HG02678 (cell line): ENCODE measurements around the gene ANXA3.
"Not testable (repeated sequence)": the region's sequence is repeated elsewhere in the genome, so short reads cannot be mapped to it uniquely, and the experiment has no call there.

Source experiments
- ATAC-seq: cut with Tn5 transposase; IDR thresholded peaks from one replicate; pipeline ENCODE4 v1.9.1; 2021; ENCODE audit warnings: mild to moderate bottlenecking, moderate library complexity; ENCODE audit not compliant: unreplicated experiment

ANXA3 gene

GRCh38 chr4:78542373-78542772 lies 9.2 kb upstream of the ANXA3 start:
- ATAC-seq: no peak

GRCh38 chr4:78543424-78544125 lies 8.0 kb upstream of the ANXA3 start:
- ATAC-seq: no peak

GRCh38 chr4:78544678-78545077 lies 6.9 kb upstream of the ANXA3 start:
- no peak for ATAC-seq

GRCh38 chr4:78545275-78546246 lies 6.0 kb upstream of the ANXA3 start:
- ATAC-seq: no peak

GRCh38 chr4:78547899-78548298 lies 3.7 kb upstream of the ANXA3 start:
- not testable (repeated sequence) for ATAC-seq

- ATAC-seq: not testable (repeated sequence)
These were observed 2.7 kb upstream of the ANXA3 start for GRCh38 chr4:78548889-78549288.

GRCh38 chr4:78552389-78553042 lies 946 bp downstream of the ANXA3 start:
- ATAC-seq: no peak

GRCh38 chr4:78553043-78553396 lies 1.4 kb downstream of the ANXA3 start:
- ATAC-seq: no peak

- no peak for ATAC-seq
These were observed 2.0 kb downstream of the ANXA3 start for GRCh38 chr4:78553529-78554060.

- ATAC-seq: no peak
These were observed 5.1 kb downstream of the ANXA3 start for GRCh38 chr4:78556665-78557064.

- ATAC-seq: no peak
These were observed 6.3 kb downstream of the ANXA3 start for GRCh38 chr4:78557841-78558240.

- ATAC-seq: no peak
These were observed 6.8 kb downstream of the ANXA3 start for GRCh38 chr4:78558410-78558809.

GRCh38 chr4:78560296-78560963 lies 8.9 kb downstream of the ANXA3 start:
- ATAC-seq: no peak

- no peak for ATAC-seq
These were observed 10.1 kb downstream of the ANXA3 start for GRCh38 chr4:78561677-78562076.

- ATAC-seq: no peak
These were observed 11.1 kb downstream of the ANXA3 start for GRCh38 chr4:78562687-78563086.

- ATAC-seq: no peak
These were observed 14.4 kb downstream of the ANXA3 start for GRCh38 chr4:78565971-78566372.

GRCh38 chr4:78566834-78567499 lies 15.4 kb downstream of the ANXA3 start:
- peak; percentile 85 for ATAC-seq

GRCh38 chr4:78567500-78568060 lies 16.0 kb downstream of the ANXA3 start:
- no peak for ATAC-seq

- ATAC-seq: peak; percentile 63
These were observed 17.2 kb downstream of the ANXA3 start for GRCh38 chr4:78568640-78569305.
